ENCODE measurements around the gene ANGPTL7.

DNA sequence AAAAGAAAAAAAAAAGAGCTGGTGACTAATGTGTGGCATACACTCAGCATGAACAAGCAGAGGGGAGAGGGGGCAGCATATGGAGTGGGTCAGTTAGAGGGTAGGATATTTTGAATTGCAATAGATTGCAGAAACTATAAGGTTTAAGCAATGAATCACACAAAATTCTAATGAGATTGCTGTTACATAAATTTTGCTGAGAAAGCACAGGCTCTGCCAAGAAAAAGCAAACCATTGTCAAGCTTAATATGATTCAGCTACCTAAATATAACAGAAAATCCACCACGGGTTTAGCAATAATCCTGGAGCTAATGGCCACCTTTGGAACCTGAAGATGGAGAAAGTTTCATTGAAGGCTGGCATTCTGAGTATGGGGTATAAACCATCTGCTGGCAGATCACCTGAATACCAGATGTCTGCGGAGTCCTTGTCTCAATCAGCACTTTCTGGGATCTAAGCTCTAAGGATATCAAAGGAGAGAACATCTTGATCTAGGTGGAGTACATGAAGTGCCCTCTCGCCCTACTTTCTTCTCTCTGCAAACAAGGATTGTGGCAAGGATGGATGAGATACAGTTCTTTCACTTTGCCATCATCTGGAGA, 30.3 kb upstream of the ANGPTL7 start:
- no peak for TF ChIP-seq SIN3A (IDR thresholded peaks at IDR 0.05; ENCODE audit: borderline replicate concordance, insufficient read depth, low read length)
- no peak for TF ChIP-seq POLR2AphosphoS5 (IDR thresholded peaks at IDR 0.05; ENCODE audit: low read depth, low read length)
- no peak for TF ChIP-seq TAF1 (IDR thresholded peaks at IDR 0.05; ENCODE audit: borderline replicate concordance, insufficient read depth, low read length)
- TF ChIP-seq, protein P1, sequence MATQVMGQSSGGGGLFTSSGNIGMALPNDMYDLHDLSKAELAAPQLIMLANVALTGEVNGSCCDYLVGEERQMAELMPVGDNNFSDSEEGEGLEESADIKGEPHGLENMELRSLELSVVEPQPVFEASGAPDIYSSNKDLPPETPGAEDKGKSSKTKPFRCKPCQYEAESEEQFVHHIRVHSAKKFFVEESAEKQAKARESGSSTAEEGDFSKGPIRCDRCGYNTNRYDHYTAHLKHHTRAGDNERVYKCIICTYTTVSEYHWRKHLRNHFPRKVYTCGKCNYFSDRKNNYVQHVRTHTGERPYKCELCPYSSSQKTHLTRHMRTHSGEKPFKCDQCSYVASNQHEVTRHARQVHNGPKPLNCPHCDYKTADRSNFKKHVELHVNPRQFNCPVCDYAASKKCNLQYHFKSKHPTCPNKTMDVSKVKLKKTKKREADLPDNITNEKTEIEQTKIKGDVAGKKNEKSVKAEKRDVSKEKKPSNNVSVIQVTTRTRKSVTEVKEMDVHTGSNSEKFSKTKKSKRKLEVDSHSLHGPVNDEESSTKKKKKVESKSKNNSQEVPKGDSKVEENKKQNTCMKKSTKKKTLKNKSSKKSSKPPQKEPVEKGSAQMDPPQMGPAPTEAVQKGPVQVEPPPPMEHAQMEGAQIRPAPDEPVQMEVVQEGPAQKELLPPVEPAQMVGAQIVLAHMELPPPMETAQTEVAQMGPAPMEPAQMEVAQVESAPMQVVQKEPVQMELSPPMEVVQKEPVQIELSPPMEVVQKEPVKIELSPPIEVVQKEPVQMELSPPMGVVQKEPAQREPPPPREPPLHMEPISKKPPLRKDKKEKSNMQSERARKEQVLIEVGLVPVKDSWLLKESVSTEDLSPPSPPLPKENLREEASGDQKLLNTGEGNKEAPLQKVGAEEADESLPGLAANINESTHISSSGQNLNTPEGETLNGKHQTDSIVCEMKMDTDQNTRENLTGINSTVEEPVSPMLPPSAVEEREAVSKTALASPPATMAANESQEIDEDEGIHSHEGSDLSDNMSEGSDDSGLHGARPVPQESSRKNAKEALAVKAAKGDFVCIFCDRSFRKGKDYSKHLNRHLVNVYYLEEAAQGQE (IDR thresholded peaks at IDR 0.05; ENCODE audit: insufficient read depth in 1 of 2, low read depth in 2 of 2, low read length in 2 of 2), result no peak
- no peak for TF ChIP-seq FOXP2 (optimal IDR thresholded peaks at IDR 0.05; ENCODE audit: borderline replicate concordance, extremely low read depth, extremely low read length, insufficient read depth)
